Thymus (tissue), 11 donors: ENCODE data around the gene RPL3. TPM values are rescaled to one million over a fixed set of nuclear protein-coding genes. Genes with fewer than 3 reads are reported as not detected.

Experiments used
- DNase-seq, 9 donors: peaks; one replicate each; pipeline ENCODE4 v3.0.0-alpha.2; 2013; ENCODE audit warnings: low spot score in 9 of 9, low read depth in 6 of 9, missing footprints in 1 of 9
- H3K27ac ChIP-seq, 2 donors: one replicate each; pipeline ENCODE4 v1.5.1; 2013; ENCODE audit warnings: control low read depth in 1 of 2, low read depth in 1 of 2, low read length in 1 of 2, mild to moderate bottlenecking in 1 of 2, moderate library complexity in 1 of 2
- H3K27me3 ChIP-seq, 2 donors: one replicate each; pipeline ENCODE4 v1.5.1; 2013; ENCODE audit warnings: low read length in 1 of 2; ENCODE audit not compliant: control insufficient read depth in 2 of 2, insufficient read depth in 1 of 2
- H3K36me3 ChIP-seq, 2 donors: one replicate each; pipeline ENCODE4 v1.5.1; 2013; ENCODE audit warnings: low read length in 1 of 2, mild to moderate bottlenecking in 1 of 2, moderate library complexity in 1 of 2; ENCODE audit not compliant: control insufficient read depth in 2 of 2, insufficient read depth in 2 of 2
- H3K4me1 ChIP-seq, 2 donors: one replicate each; pipeline ENCODE4 v1.5.1; 2013; ENCODE audit warnings: low read length in 2 of 2; ENCODE audit not compliant: control insufficient read depth in 2 of 2, insufficient read depth in 2 of 2
- H3K4me3 ChIP-seq, 2 donors: one replicate each; pipeline ENCODE4 v1.5.1; 2013; ENCODE audit warnings: low read length in 2 of 2, control low read depth in 1 of 2, mild to moderate bottlenecking in 1 of 2
- H3K9me3 ChIP-seq, 2 donors: one replicate each; pipeline ENCODE4 v1.5.1; 2013; ENCODE audit warnings: low read length in 1 of 2, mild to moderate bottlenecking in 1 of 2; ENCODE audit not compliant: control insufficient read depth in 2 of 2, insufficient read depth in 1 of 2
- WGBS: extraction: QIAGEN DNeasy Blood & Tissue Kit; methylation state at CpG from one replicate; pipeline ENCODE4 v1.1.7; 2013; 5-methylcytosine and 5-hydroxymethylcytosine counted together
- polyA plus RNA-seq: library from polyadenylated mRNA; stranded (reverse); fragments of 200-250 nt; gene quantifications from one replicate; pipeline ENCODE4 v1.2.3, GENCODE V29; 2013
- total RNA-seq: library from RNA; stranded (reverse); fragments of 120-200 nt; gene quantifications from one replicate; pipeline ENCODE4 v1.2.4, GENCODE V29; 2013
- donor health status: healthy.

The RPL3 gene
- total and polyA plus RNA-seq, 2 donors = 1,863 to 2,946 TPM

DNA sequence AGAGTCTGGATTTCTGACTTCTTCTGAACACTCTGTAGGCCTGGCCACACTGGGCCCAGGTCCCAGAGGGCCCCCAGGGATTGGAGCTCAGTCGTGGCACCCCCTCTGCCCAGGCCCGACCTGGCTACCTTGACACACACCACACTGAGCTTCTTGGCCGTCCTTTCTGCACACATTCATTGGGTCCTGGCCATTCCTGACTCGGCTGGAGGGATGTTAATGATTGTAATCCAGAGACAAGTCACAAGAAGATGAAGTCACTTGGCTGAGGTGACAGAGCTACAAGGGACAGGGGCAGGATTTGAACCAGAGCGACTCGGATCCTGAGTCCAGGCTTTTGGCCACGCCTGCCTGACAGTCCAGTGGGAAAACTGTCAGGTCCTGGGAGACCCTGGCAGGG, 50.8 kb downstream of the RPL3 start:
- H3K4me3 ChIP-seq = no peak overlapping the region
- no peaks in the 10 kb centered on the region for H3K4me1 ChIP-seq
- no peaks in the 10 kb centered on the region for H3K36me3 ChIP-seq
- no peak overlapping the region for H3K27ac ChIP-seq
- 88% methylated on average over 7 of the region's 7 CpGs for WGBS
- peaks cover 0 to 35% of the 10 kb centered on the region in 2 donors for H3K27me3 ChIP-seq
- peaks cover 0 to 3% of the 10 kb centered on the region in 2 donors for H3K9me3 ChIP-seq
- no peak for DNase-seq

DNA sequence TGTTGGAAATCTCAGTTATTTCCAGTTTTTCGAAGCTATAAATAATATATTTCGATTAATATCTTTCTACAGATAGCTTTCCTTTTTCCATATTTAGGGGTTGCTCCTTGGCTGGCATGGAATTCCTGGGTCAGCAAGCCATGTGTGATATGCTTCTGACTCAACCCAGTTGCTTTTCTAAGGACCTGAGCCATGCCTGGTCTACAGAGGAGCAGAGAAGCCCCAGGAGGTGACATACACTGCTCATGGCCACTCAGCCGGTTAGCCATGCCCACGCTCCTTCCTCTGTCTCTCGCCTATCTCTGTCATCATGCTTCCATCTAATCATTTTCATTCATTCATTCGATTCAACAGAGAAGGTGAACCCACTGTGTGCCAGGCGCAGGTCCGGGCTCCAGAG, 51.4 kb downstream of the RPL3 start:
- no peaks in the 10 kb centered on the region for H3K36me3 ChIP-seq
- no peaks in the 10 kb centered on the region for H3K4me1 ChIP-seq
- H3K4me3 ChIP-seq = no peak overlapping the region
- H3K27ac ChIP-seq = no peak overlapping the region
- 96% methylated on average over 8 of the region's 8 CpGs for WGBS
- DNase-seq = no peak
- H3K27me3 ChIP-seq = peaks cover 0 to 35% of the 10 kb centered on the region in 2 donors
- peaks cover 0 to 3% of the 10 kb centered on the region in 2 donors for H3K9me3 ChIP-seq

- Histone ChIP-seq H3K27ac (no peak overlapping the region), H3K36me3 (no peaks in the 10 kb centered on the region), H3K4me3 (no peak overlapping the region), H3K27me3 (peaks cover 0 to 35% of the 10 kb centered on the region in 2 donors), H3K9me3 (peaks cover 0 to 12% of the 10 kb centered on the region in 2 donors), H3K4me1 (no peaks in the 10 kb centered on the region)
- 75% methylated on average over 12 of the region's 12 CpGs for WGBS
- DNase-seq = peak in 1 of 9 donors; percentile 33
These were observed 52.9 kb downstream of the RPL3 start for GRCh38 chr22:39266398-39267030.

DNA sequence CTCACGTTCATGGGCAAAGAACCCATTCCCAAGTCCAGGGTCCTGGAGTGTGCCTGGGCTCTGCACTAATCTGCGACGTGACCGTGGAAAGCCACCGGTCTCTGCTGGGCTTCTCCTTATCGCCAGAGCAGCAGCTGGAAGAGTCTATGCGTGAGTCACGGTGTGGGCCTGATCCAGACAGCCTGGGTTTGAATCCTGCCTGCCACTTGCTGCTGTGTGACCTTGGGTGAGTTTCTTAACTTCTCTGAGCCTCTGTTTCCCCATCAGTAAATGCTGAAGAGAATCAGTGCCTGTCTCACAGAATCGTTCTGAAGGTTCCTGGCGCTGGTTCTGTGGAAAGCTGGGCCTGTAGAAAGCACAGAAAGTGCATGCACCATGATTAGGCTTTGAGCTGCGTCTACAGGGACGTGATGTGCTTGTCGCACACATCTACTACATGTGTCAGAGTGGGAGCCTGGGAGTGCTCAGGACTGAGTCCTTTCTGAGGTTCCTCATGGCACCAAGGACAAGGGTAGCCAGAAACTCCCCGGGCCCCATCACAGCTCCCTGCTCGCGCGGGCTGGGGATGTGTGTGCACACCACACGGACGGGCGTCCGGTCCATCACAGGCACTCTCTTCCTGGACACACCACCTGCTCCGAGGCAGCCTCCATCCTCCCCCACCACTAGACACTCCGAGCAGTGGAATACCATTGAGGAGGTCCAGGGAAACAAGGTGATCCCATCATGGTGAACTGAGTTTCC, 54.1 kb downstream of the RPL3 start:
- 97% methylated on average over 23 of the region's 23 CpGs for WGBS
- Histone ChIP-seq H3K4me3 (no peak overlapping the region), H3K36me3 (no peaks in the 10 kb centered on the region), H3K9me3 (peaks cover 2 to 16% of the 10 kb centered on the region in 2 donors), H3K27ac (no peak overlapping the region), H3K4me1 (no peaks in the 10 kb centered on the region), H3K27me3 (peaks cover 0 to 34% of the 10 kb centered on the region in 2 donors)
- DNase-seq = no peak

- Histone ChIP-seq H3K4me1 (no peaks in the 10 kb centered on the region), H3K27me3 (peaks cover 0 to 31% of the 10 kb centered on the region in 2 donors), H3K9me3 (peaks cover 2 to 16% of the 10 kb centered on the region in 2 donors), H3K4me3 (no peak overlapping the region), H3K36me3 (no peaks in the 10 kb centered on the region), H3K27ac (no peak overlapping the region)
- WGBS = 50% methylated on average over 13 of the region's 13 CpGs
- peak in 1 of 9 donors; percentile 4 for DNase-seq
These were observed 54.9 kb downstream of the RPL3 start for GRCh38 chr22:39264349-39265038.

DNA sequence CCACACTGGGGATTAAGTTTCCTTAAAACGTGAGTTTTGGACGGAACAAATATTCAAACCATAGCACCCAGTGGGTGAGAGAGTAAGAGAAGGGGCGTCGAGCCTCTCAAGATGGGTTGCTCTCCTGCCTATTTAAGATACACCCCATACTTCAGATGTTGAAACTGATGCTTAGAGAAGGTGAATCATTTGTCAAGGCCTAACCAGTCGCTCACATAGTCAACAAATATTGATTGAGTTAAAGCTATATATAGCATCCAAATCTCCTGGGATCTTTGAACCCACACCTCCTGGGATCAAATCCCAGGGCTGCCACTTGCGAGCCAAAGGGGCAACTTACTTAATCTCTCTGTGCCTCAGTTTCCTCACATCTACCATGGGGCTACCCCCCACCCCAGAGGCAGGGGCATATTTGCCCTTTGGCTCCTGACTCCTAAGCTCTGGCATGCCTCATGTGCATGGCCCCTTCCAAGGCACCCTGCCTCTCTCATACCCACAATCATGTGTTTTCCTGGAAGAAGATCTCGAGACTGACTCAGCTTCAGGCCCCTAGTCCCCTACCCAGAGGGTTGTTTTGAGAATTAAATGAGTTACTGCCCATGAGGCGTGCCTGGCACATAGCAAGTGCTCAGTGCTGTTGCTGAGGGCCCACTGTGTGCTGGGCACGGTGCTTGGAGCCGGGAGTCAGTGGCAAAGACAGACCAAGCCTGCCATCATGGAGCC, 55.6 kb downstream of the RPL3 start:
- H3K4me1 ChIP-seq = no peaks in the 10 kb centered on the region
- no peaks in the 10 kb centered on the region for H3K36me3 ChIP-seq
- peaks cover 0 to 24% of the 10 kb centered on the region in 2 donors for H3K27me3 ChIP-seq
- no peak overlapping the region for H3K4me3 ChIP-seq
- peaks cover 2 to 16% of the 10 kb centered on the region in 2 donors for H3K9me3 ChIP-seq
- DNase-seq = no peak
- WGBS = 93% methylated on average over 10 of the region's 10 CpGs
- no peak overlapping the region for H3K27ac ChIP-seq

Other genes with a start within 250 kb of the RPL3 start
- gene APOBEC3G, start 242.3 kb downstream of the RPL3 start, total RNA-seq = 32.3 TPM
- 43.1 TPM for gene APOBEC3G, start 242.3 kb downstream of the RPL3 start, polyA plus RNA-seq
- gene APOBEC3H, start 222.4 kb downstream of the RPL3 start, total RNA-seq = 1.6 TPM
- 5.4 TPM for gene APOBEC3H, start 222.4 kb downstream of the RPL3 start, polyA plus RNA-seq
- 4.2 TPM for gene CBX7, start 166.9 kb downstream of the RPL3 start, total RNA-seq
- 34.5 TPM for gene CBX7, start 166.9 kb downstream of the RPL3 start, polyA plus RNA-seq
- gene PDGFB, start 74.6 kb downstream of the RPL3 start, total RNA-seq = 1.6 TPM
- gene PDGFB, start 74.6 kb downstream of the RPL3 start, polyA plus RNA-seq = 4.3 TPM
- 2.8 TPM for gene SYNGR1, start 30.4 kb upstream of the RPL3 start, total RNA-seq
- 6.1 TPM for gene SYNGR1, start 30.4 kb upstream of the RPL3 start, polyA plus RNA-seq
- 9.6 TPM for gene TAB1, start 80.2 kb upstream of the RPL3 start, total RNA-seq
- 15.2 TPM for gene TAB1, start 80.2 kb upstream of the RPL3 start, polyA plus RNA-seq
- 1.6 TPM for gene MGAT3, start 137.4 kb upstream of the RPL3 start, total RNA-seq
- gene MGAT3, start 137.4 kb upstream of the RPL3 start, polyA plus RNA-seq = 3.7 TPM
- 10.0 TPM for gene MIEF1, start 182.7 kb upstream of the RPL3 start, total RNA-seq
- 8.7 TPM for gene MIEF1, start 182.7 kb upstream of the RPL3 start, polyA plus RNA-seq
- gene ATF4, start 200.9 kb upstream of the RPL3 start, total RNA-seq = 289 TPM
- gene ATF4, start 200.9 kb upstream of the RPL3 start, polyA plus RNA-seq = 520 TPM
- 114 TPM for gene RPS19BP1, start 213.1 kb upstream of the RPL3 start, total RNA-seq
- 127 TPM for gene RPS19BP1, start 213.1 kb upstream of the RPL3 start, polyA plus RNA-seq